Mucosa of stomach (tissue), 1 donor: ENCODE measurements around the gene KRT15.

ENCODE experiments used
- H3K27me3 ChIP-seq: one replicate; pipeline ENCODE4 v1.7.0; 2013; ENCODE audit warnings: mild to moderate bottlenecking, low read length; ENCODE audit not compliant: control insufficient read depth, insufficient read depth
- H3K36me3 ChIP-seq: one replicate; pipeline ENCODE4 v1.7.0; 2013; ENCODE audit warnings: low read length; ENCODE audit not compliant: control insufficient read depth, insufficient read depth
- H3K4me1 ChIP-seq: one replicate; pipeline ENCODE4 v1.7.0; 2013; ENCODE audit warnings: mild to moderate bottlenecking, low read length; ENCODE audit not compliant: control insufficient read depth, insufficient read depth
- H3K4me3 ChIP-seq: one replicate; pipeline ENCODE4 v1.7.0; 2013; ENCODE audit warnings: low read length
- H3K9ac ChIP-seq: one replicate; pipeline ENCODE4 v1.7.0; 2013; ENCODE audit warnings: mild to moderate bottlenecking, low read length, moderate library complexity
- H3K9me3 ChIP-seq: one replicate; pipeline ENCODE4 v1.7.0; 2013; ENCODE audit warnings: mild to moderate bottlenecking, low read length, moderate library complexity; ENCODE audit not compliant: control insufficient read depth
- donor health status: Pancreatic carcinoma.

The KRT15 gene

DNA sequence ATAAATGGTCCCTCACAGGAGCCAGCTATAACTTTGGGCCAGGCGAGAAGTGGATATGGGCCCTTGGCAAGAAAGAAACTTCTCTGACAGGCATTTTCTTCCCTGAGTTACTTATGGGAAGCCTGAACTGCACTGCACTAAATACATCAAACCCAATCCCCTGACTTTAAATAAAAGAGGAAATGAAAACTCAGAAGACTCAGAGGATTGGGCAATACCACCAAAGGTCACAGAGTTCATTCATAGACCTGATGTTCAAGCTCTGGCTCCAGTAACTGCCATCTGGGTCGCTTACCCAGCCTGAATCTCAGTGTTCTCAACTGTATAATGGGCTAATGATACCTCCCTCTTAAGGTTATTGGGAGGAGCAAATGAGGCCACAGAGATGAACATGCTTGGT, 38.6 kb downstream of the KRT15 start:
- Histone ChIP-seq H3K36me3 (no peaks in the 10 kb centered on the region), H3K4me1 (peaks cover 29% of the 10 kb centered on the region), H3K9me3 (no peaks in the 10 kb centered on the region), H3K4me3 (no peak overlapping the region), H3K9ac (no peak overlapping the region), H3K27me3 (peaks cover 27% of the 10 kb centered on the region)

DNA sequence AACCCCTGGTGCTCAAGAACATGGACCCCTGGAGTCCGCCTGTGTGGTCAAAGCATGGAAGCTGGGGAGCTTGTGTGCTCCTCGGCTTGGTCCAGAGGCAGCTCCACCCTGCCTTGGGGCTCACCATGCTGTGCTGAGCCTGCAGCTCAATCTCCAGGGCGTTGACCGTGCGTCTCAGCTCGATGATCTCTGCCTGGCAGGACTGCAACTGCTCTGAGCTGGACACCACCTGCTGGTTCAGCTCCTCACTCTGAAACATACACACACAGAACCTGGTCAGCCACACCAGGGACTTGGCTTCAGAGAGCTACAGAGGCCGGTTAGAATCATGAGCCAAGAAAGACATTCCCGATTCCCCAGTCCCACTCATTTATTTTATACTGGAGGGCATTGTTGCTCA, 40.5 kb downstream of the KRT15 start:
- H3K36me3 ChIP-seq, result no peaks in the 10 kb centered on the region
- H3K9me3 ChIP-seq, result no peaks in the 10 kb centered on the region
- no peak overlapping the region for H3K4me3 ChIP-seq
- H3K4me1 ChIP-seq, result peaks cover 10% of the 10 kb centered on the region
- H3K27me3 ChIP-seq, result peaks cover 16% of the 10 kb centered on the region
- H3K9ac ChIP-seq, result no peak overlapping the region

DNA sequence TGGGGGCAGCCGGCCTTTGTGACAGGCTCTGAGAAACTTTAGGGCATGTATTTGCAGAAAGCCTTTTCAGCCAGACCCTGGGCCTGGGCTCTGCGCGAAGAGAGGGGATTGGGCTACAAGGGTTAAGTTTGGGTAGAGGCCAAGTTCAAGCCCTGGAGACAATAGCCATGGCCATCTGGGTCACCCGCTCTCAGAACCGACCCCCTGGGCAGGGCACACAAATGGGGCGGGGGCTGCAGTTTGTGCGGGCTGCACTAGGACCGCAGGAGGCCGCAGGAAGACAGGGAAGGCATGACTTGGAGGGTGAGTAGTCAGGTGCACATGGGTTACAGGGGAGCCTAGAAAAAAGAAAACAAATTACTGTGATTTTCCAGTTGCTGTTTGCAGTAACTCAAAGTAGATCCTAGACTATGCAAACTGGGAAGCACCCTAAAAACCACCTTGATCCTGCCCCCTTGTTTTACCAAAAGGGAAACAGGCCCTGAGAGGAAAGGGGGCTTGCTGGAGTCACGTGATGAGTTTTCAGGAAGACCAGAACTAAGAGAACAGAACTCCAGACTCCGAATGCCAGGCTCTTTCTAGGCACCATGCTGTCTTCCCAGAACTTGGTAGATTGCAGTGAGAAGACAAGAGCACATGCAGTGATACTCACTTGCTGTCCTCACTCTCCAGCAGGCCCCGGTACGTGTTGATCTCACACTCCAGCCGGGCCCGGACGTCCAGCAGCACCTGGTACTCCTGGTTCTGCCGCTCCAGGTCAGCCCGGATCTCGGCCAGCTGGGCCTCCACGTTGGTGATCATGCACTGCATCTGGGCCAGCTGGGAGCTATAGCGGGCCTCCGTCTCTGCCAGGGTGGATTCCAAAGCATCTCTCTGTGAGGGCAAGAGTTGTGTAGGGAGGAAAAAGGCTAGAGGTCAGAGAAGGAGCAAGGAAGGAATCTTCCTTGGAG, 41.5 kb downstream of the KRT15 start:
- Histone ChIP-seq H3K4me3 (no peak overlapping the region), H3K4me1 (peaks cover 5% of the 10 kb centered on the region), H3K27me3 (peaks cover 15% of the 10 kb centered on the region), H3K36me3 (no peaks in the 10 kb centered on the region), H3K9ac (no peak overlapping the region), H3K9me3 (no peaks in the 10 kb centered on the region)

DNA sequence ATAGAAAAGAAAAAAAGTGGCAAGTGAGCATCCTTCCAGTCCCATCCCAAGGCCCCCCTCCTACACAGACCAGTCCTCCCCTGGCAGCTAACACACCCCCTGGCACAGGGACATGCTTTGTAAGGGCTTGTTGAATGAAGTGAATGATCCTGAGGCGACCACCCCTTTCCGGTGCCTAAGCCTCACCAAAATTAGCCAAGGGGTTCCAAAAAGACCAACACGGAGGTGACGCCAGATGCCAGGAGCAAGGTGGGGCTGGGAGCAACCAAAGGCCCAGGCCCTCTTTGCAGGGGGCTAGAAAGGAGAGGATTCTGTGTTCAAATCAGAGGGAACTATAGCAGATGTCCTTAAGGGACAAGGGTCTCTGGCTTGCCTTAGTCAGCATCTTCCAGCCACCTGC, 43.3 kb downstream of the KRT15 start:
- H3K36me3 ChIP-seq, result no peaks in the 10 kb centered on the region
- H3K4me1 ChIP-seq, result peaks cover 4% of the 10 kb centered on the region
- no peak overlapping the region for H3K9ac ChIP-seq
- H3K9me3 ChIP-seq, result no peaks in the 10 kb centered on the region
- H3K4me3 ChIP-seq, result no peak overlapping the region
- peaks cover 6% of the 10 kb centered on the region for H3K27me3 ChIP-seq

GRCh38 chr17:41474863-41475262, 43.8 kb downstream of the KRT15 start:
- H3K4me1 ChIP-seq, result peaks cover 4% of the 10 kb centered on the region
- H3K27me3 ChIP-seq, result peaks cover 6% of the 10 kb centered on the region
- H3K4me3 ChIP-seq, result no peak overlapping the region
- no peaks in the 10 kb centered on the region for H3K36me3 ChIP-seq
- H3K9ac ChIP-seq, result no peak overlapping the region
- H3K9me3 ChIP-seq, result no peaks in the 10 kb centered on the region

GRCh38 chr17:41468346-41468745, 50.3 kb downstream of the KRT15 start:
- no peaks in the 10 kb centered on the region for H3K27me3 ChIP-seq
- no peaks in the 10 kb centered on the region for H3K9me3 ChIP-seq
- no peak overlapping the region for H3K4me3 ChIP-seq
- no peak overlapping the region for H3K9ac ChIP-seq
- no peaks in the 10 kb centered on the region for H3K36me3 ChIP-seq
- H3K4me1 ChIP-seq, result peaks cover 13% of the 10 kb centered on the region

DNA sequence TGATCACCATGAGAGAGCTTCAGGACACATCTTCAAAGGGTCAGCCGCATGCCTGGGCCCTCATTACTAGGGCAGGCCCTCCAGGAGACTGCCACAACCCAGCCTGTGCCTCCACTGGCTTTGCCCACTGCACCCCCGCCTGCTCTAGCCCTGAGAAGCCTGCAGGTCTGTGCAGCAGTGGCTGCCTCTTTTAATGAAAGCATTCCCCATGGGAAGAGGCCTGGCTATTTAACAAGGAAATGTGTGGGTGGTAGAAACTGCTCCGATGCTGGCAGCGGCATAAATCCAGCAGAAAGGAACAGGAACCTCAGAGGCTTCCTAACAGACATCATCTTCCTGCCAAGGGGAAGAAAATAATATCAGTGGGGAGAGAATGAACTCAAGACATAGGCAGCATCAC, 51.1 kb downstream of the KRT15 start:
- Histone ChIP-seq H3K27me3 (no peaks in the 10 kb centered on the region), H3K9me3 (no peaks in the 10 kb centered on the region), H3K9ac (no peak overlapping the region), H3K4me1 (peaks cover 13% of the 10 kb centered on the region), H3K36me3 (no peaks in the 10 kb centered on the region), H3K4me3 (no peak overlapping the region)

DNA sequence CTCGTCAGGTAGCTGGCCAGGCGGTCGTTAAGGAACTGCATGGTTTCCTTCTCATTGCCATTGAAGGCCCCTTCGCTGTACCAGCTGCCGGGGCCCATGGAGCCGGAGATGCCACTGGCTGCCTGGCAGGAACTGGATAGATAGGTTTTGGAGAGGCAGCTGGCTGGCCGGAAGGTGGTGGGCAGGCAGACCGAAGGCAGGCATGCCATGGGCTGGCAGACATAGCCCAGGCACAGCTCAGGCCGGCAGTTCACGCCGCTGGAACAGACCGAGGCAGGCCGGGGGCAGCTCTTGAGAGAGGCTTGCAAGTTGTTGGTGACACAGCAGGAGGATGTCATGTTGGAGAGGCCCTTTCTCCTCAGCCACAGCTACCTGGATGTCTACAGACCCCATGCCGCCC, 51.7 kb downstream of the KRT15 start, which contains the start of gene KRT32:
Gene KRT32, minus strand, starts transcription at position 399 of the 400 bp plus-strand sequence. Its CDS starts 61 bp downstream, at position 338.
- H3K9me3 ChIP-seq, result no peaks in the 10 kb centered on the region
- no peaks in the 10 kb centered on the region for H3K36me3 ChIP-seq
- H3K4me1 ChIP-seq, result peaks cover 13% of the 10 kb centered on the region
- no peaks in the 10 kb centered on the region for H3K27me3 ChIP-seq
- H3K4me3 ChIP-seq, result no peak within 1 kb of the TSS
- no peak within 1 kb of the TSS for H3K9ac ChIP-seq

GRCh38 chr17:41464682-41465081, 54.0 kb downstream of the KRT15 start:
- no peaks in the 10 kb centered on the region for H3K36me3 ChIP-seq
- no peaks in the 10 kb centered on the region for H3K27me3 ChIP-seq
- no peak overlapping the region for H3K4me3 ChIP-seq
- peaks cover 13% of the 10 kb centered on the region for H3K4me1 ChIP-seq
- H3K9me3 ChIP-seq, result no peaks in the 10 kb centered on the region
- H3K9ac ChIP-seq, result no peak overlapping the region

- no peaks in the 10 kb centered on the region for H3K9me3 ChIP-seq
- H3K4me1 ChIP-seq, result peaks cover 13% of the 10 kb centered on the region
- H3K36me3 ChIP-seq, result no peaks in the 10 kb centered on the region
- no peaks in the 10 kb centered on the region for H3K27me3 ChIP-seq
- H3K9ac ChIP-seq, result no peak overlapping the region
- no peak overlapping the region for H3K4me3 ChIP-seq
Observed at GRCh38 chr17:41464173-41464572, 54.5 kb downstream of the KRT15 start.

GRCh38 chr17:41463746-41464145, 54.9 kb downstream of the KRT15 start:
- no peaks in the 10 kb centered on the region for H3K36me3 ChIP-seq
- no peak overlapping the region for H3K4me3 ChIP-seq
- H3K27me3 ChIP-seq, result no peaks in the 10 kb centered on the region
- no peaks in the 10 kb centered on the region for H3K9me3 ChIP-seq
- H3K4me1 ChIP-seq, result peaks cover 13% of the 10 kb centered on the region
- H3K9ac ChIP-seq, result no peak overlapping the region
